GM12875 (cell line): ENCODE results near the gene GNAO1.
"Not testable (repeated sequence)": the region's sequence is repeated elsewhere in the genome, so short reads cannot be mapped to it uniquely, and the experiment has no call there.

ENCODE experiments used
- H3K4me3 ChIP-seq: one replicate; pipeline ENCODE4 v1.5.1; 2011; ENCODE audit warnings: low read depth, low read length, control low read depth
- TF ChIP-seq, protein P1 (sequence below): IDR thresholded peaks from 2 replicates; pipeline ENCODE4 v1.5.1; 2011; ENCODE audit warnings: low read depth, mild to moderate bottlenecking, control low read depth, inconsistent platforms, low read length, moderate library complexity, borderline replicate concordance; ENCODE audit not compliant: insufficient read depth

The GNAO1 gene

GRCh38 chr16:56388209-56388608 is 196.9 kb downstream of the GNAO1 start:
- H3K4me3 ChIP-seq = no peak overlapping the region
- TF ChIP-seq, protein P1, sequence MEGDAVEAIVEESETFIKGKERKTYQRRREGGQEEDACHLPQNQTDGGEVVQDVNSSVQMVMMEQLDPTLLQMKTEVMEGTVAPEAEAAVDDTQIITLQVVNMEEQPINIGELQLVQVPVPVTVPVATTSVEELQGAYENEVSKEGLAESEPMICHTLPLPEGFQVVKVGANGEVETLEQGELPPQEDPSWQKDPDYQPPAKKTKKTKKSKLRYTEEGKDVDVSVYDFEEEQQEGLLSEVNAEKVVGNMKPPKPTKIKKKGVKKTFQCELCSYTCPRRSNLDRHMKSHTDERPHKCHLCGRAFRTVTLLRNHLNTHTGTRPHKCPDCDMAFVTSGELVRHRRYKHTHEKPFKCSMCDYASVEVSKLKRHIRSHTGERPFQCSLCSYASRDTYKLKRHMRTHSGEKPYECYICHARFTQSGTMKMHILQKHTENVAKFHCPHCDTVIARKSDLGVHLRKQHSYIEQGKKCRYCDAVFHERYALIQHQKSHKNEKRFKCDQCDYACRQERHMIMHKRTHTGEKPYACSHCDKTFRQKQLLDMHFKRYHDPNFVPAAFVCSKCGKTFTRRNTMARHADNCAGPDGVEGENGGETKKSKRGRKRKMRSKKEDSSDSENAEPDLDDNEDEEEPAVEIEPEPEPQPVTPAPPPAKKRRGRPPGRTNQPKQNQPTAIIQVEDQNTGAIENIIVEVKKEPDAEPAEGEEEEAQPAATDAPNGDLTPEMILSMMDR = no peak

DNA sequence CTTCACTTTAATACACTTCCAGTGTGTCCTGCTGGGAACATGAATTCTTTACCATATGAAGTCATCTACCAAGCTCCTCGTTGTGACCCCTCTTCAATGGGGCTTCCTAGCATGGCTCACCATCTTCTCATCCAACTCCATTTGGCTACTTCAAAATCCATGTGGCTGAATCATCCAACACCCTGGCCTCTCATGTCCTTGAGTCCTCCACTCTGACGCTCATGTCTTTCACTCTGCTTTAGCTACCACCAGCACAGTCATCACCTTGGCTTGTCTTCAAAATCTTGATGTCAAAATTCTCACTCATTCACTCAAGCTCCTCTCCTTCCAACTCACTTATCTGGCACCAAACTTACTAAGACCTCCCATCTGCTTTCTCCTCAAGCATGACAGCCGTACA is 198.3 kb downstream of the GNAO1 start:
- TF ChIP-seq, protein P1 = no peak
- H3K4me3 ChIP-seq = no peak overlapping the region

DNA sequence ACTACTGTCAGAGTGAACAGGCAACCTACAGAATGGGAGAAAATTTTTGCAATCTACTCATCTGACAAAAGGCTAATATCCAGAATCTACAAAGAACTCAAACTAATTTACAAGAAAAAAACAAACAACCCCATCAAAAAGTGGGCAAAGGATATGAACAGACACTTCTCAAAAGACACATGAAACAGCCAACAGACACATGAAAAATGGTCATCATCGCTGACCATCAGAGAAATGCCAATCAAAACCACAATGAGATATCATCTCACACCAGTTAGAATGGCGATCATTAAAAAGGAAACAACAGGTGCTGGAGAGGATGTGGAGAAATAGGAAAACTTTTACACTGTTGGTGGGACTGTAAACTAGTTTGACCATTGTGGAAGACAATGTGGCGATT is 205.4 kb downstream of the GNAO1 start:
- H3K4me3 ChIP-seq = not testable (repeated sequence)

DNA sequence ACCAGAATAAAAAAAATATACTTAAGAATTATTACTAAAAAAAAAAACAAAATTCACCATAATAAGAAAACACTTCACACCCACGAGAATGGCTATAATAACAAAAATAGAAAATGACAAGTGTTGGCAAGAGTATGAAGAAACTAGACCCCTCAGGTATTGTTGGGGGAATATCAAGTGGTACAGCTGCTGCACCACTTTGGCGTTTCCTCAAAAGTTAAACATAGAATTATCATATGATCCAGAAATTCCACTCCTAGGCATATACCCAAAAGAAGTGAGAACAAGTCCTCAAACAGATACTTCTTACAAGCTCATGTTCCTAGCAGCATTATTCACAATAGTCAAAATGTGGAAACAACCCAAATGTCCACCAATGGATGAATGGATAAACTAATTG is 207.8 kb downstream of the GNAO1 start:
- H3K4me3 ChIP-seq = no peak overlapping the region
- TF ChIP-seq, protein P1 = no peak

- TF ChIP-seq, protein P1 = no peak
- H3K4me3 ChIP-seq = no peak overlapping the region
Observed at GRCh38 chr16:56399486-56399885, 208.2 kb downstream of the GNAO1 start.

DNA sequence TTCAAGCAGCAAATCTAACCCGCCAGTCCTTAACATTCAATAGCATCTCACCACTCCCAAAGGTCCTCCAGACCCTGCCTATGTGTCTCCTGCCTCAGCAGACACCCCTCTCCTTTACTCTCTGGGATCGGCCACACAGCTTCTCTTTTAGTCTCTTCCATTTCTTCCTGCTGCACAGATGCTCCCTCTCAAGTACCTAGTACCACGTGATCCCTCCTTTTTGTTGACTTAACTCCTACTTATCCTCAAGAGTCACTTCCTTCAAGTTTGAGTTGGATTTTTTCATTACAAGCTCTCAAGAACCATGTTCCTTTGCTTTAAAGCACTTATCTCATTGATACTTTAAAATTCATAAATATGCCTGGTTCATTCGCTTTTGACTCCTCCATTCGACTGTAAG is 209.2 kb downstream of the GNAO1 start:
- TF ChIP-seq, protein P1 = no peak
- H3K4me3 ChIP-seq = no peak overlapping the region

- TF ChIP-seq, protein P1 = peak; percentile 48; the same call in 1 of the 2 replicates
- no peak overlapping the region for H3K4me3 ChIP-seq
Observed at GRCh38 chr16:56401482-56401881, 210.2 kb downstream of the GNAO1 start.
